ENCODE results near the gene RNF34.
"Not testable (repeated sequence)": the region's sequence is repeated elsewhere in the genome, so short reads cannot be mapped to it uniquely, and the experiment has no call there.

RNF34 gene

GRCh38 chr12:121376754-121377697 is 22.9 kb upstream of the RNF34 start:
- DNase-seq (ENCODE audit: low read depth, low spot score), result no peak
- Histone ChIP-seq H3K36me3 (ENCODE audit: insufficient read depth, insufficient read length, low read length) (no peaks in the 10 kb centered on the region), H3K4me3 (ENCODE audit: insufficient read length, low read depth) (no peak overlapping the region), H3K4me1 (ENCODE audit: insufficient read depth, insufficient read length) (no peaks in the 10 kb centered on the region), H3K27me3 (ENCODE audit: insufficient read depth, insufficient read length) (no peaks in the 10 kb centered on the region), H3K9me3 (ENCODE audit: insufficient read depth, low read length) (peaks cover 13% of the 10 kb centered on the region; the same call in 1 of the 2 replicates), H3K9ac (ENCODE audit: insufficient read length, low read depth) (no peak overlapping the region)
- TF ChIP-seq ZNF274 (IDR thresholded peaks at IDR 0.05; ENCODE audit: low read depth, low read length) (no peak), YY1 (IDR thresholded peaks at IDR 0.05; ENCODE audit: insufficient read depth, insufficient read length) (no peak), SUZ12 (IDR thresholded peaks at IDR 0.05; ENCODE audit: extremely low read depth, insufficient read depth, insufficient read length) (no peak)

GRCh38 chr12:121378736-121379135 is 21.2 kb upstream of the RNF34 start:
- Histone ChIP-seq H3K4me3 (ENCODE audit: insufficient read length, low read depth) (no peak overlapping the region), H3K9ac (ENCODE audit: insufficient read length, low read depth) (no peak overlapping the region), H3K27me3 (ENCODE audit: insufficient read depth, insufficient read length) (no peaks in the 10 kb centered on the region), H3K4me1 (ENCODE audit: insufficient read depth, insufficient read length) (no peaks in the 10 kb centered on the region), H3K9me3 (ENCODE audit: insufficient read depth, low read length) (peaks cover 13% of the 10 kb centered on the region; the same call in 1 of the 2 replicates), H3K36me3 (ENCODE audit: insufficient read depth, insufficient read length, low read length) (no peaks in the 10 kb centered on the region)
- no peak for TF ChIP-seq YY1 (IDR thresholded peaks at IDR 0.05; ENCODE audit: insufficient read depth, insufficient read length)
- no peak for TF ChIP-seq SUZ12 (IDR thresholded peaks at IDR 0.05; ENCODE audit: extremely low read depth, insufficient read depth, insufficient read length)
- TF ChIP-seq ZNF274 (IDR thresholded peaks at IDR 0.05; ENCODE audit: low read depth, low read length), result no peak
- DNase-seq (ENCODE audit: low read depth, low spot score), result no peak

- no peaks in the 10 kb centered on the region for H3K4me1 ChIP-seq (ENCODE audit: insufficient read depth, insufficient read length)
- TF ChIP-seq SUZ12 (IDR thresholded peaks at IDR 0.05; ENCODE audit: extremely low read depth, insufficient read depth, insufficient read length) (no peak), ZNF274 (IDR thresholded peaks at IDR 0.05; ENCODE audit: low read depth, low read length) (no peak), YY1 (IDR thresholded peaks at IDR 0.05; ENCODE audit: insufficient read depth, insufficient read length) (no peak)
- DNase-seq (ENCODE audit: low read depth, low spot score), result no peak
These were observed 20.0 kb upstream of the RNF34 start for GRCh38 chr12:121379945-121380344.

GRCh38 chr12:121383601-121384021 is 16.3 kb upstream of the RNF34 start:
- no peak for TF ChIP-seq YY1 (IDR thresholded peaks at IDR 0.05; ENCODE audit: insufficient read depth, insufficient read length)
- no peak for TF ChIP-seq ZNF274 (IDR thresholded peaks at IDR 0.05; ENCODE audit: low read depth, low read length)
- peaks cover 5% of the 10 kb centered on the region for H3K4me1 ChIP-seq (ENCODE audit: insufficient read depth, insufficient read length)
- H3K4me3 ChIP-seq (ENCODE audit: insufficient read length, low read depth), result no peak overlapping the region
- no peaks in the 10 kb centered on the region for H3K9me3 ChIP-seq (ENCODE audit: insufficient read depth, low read length)
- H3K9ac ChIP-seq (ENCODE audit: insufficient read length, low read depth), result no peak overlapping the region
- H3K27me3 ChIP-seq (ENCODE audit: insufficient read depth, insufficient read length), result no peaks in the 10 kb centered on the region
- no peaks in the 10 kb centered on the region for H3K36me3 ChIP-seq (ENCODE audit: insufficient read depth, insufficient read length, low read length)
- DNase-seq (ENCODE audit: low read depth, low spot score), result no peak

More at GRCh38 chr12:121379945-121380344, 20.0 kb upstream of the RNF34 start:
- H3K9me3 ChIP-seq (ENCODE audit: insufficient read depth, low read length), result 0 out of 2 replicates have a peak, but pooled peaks cover 6% of the 10 kb centered on the region
- H3K4me3 ChIP-seq (ENCODE audit: insufficient read length, low read depth), result no peak overlapping the region
- H3K9ac ChIP-seq (ENCODE audit: insufficient read length, low read depth), result no peak overlapping the region
- no peaks in the 10 kb centered on the region for H3K36me3 ChIP-seq (ENCODE audit: insufficient read depth, insufficient read length, low read length)
- H3K27me3 ChIP-seq (ENCODE audit: insufficient read depth, insufficient read length), result no peaks in the 10 kb centered on the region

GRCh38 chr12:121384891-121385290 is 15.0 kb upstream of the RNF34 start:
- H3K9ac ChIP-seq (ENCODE audit: insufficient read length, low read depth); H3K4me3 ChIP-seq (ENCODE audit: insufficient read length, low read depth); H3K4me1 ChIP-seq (ENCODE audit: insufficient read depth, insufficient read length); H3K9me3 ChIP-seq (ENCODE audit: insufficient read depth, low read length); H3K27me3 ChIP-seq (ENCODE audit: insufficient read depth, insufficient read length); H3K36me3 ChIP-seq (ENCODE audit: insufficient read depth, insufficient read length, low read length); DNase-seq (ENCODE audit: low read depth, low spot score): not testable (repeated sequence)

- H3K27me3 ChIP-seq (ENCODE audit: insufficient read depth, insufficient read length), result no peaks in the 10 kb centered on the region
- H3K4me1 ChIP-seq (ENCODE audit: insufficient read depth, insufficient read length), result peaks cover 5% of the 10 kb centered on the region
- peak; percentile 8 for DNase-seq (ENCODE audit: low read depth, low spot score)
- TF ChIP-seq YY1 (IDR thresholded peaks at IDR 0.05; ENCODE audit: insufficient read depth, insufficient read length) (no peak), SUZ12 (IDR thresholded peaks at IDR 0.05; ENCODE audit: extremely low read depth, insufficient read depth, insufficient read length) (no peak), ZNF274 (IDR thresholded peaks at IDR 0.05; ENCODE audit: low read depth, low read length) (no peak)
- H3K36me3 ChIP-seq (ENCODE audit: insufficient read depth, insufficient read length, low read length), result no peaks in the 10 kb centered on the region
- no peak overlapping the region for H3K4me3 ChIP-seq (ENCODE audit: insufficient read length, low read depth)
- H3K9me3 ChIP-seq (ENCODE audit: insufficient read depth, low read length), result no peaks in the 10 kb centered on the region
- no peak overlapping the region for H3K9ac ChIP-seq (ENCODE audit: insufficient read length, low read depth)
These were observed 11.4 kb upstream of the RNF34 start for GRCh38 chr12:121388421-121388981.

GRCh38 chr12:121390856-121391255 is 9.1 kb upstream of the RNF34 start:
- no peaks in the 10 kb centered on the region for H3K36me3 ChIP-seq (ENCODE audit: insufficient read depth, insufficient read length, low read length)
- TF ChIP-seq YY1 (IDR thresholded peaks at IDR 0.05; ENCODE audit: insufficient read depth, insufficient read length), result no peak
- no peak for TF ChIP-seq ZNF274 (IDR thresholded peaks at IDR 0.05; ENCODE audit: low read depth, low read length)
- TF ChIP-seq SUZ12 (IDR thresholded peaks at IDR 0.05; ENCODE audit: extremely low read depth, insufficient read depth, insufficient read length), result no peak
- H3K4me1 ChIP-seq (ENCODE audit: insufficient read depth, insufficient read length), result peaks cover 5% of the 10 kb centered on the region
- no peak for DNase-seq (ENCODE audit: low read depth, low spot score)
- H3K27me3 ChIP-seq (ENCODE audit: insufficient read depth, insufficient read length), result no peaks in the 10 kb centered on the region
- no peak overlapping the region for H3K9ac ChIP-seq (ENCODE audit: insufficient read length, low read depth)
- no peaks in the 10 kb centered on the region for H3K9me3 ChIP-seq (ENCODE audit: insufficient read depth, low read length)
- no peak overlapping the region for H3K4me3 ChIP-seq (ENCODE audit: insufficient read length, low read depth)
